MM.1S (cell line): ENCODE measurements around the gene CREB3L2.

Source experiments
- DNase-seq: peaks from one replicate; pipeline ENCODE4 v3.0.0-alpha.2; 2015
- H2AFZ ChIP-seq: fragments of 300-600 bp; sonication (generic); 2 replicates; pipeline ENCODE4 v1.6.0; 2016; ENCODE audit warnings: antibody characterized with exemption, low read length
- H3F3A ChIP-seq: fragments of 300-600 bp; sonication (generic); 2 replicates; pipeline ENCODE4 v1.6.1; 2016; ENCODE audit warnings: mild to moderate bottlenecking, antibody characterized with exemption, low read length, moderate library complexity, mixed read lengths; ENCODE audit not compliant: insufficient read depth
- H3K27ac ChIP-seq: fragments of 300-600 bp; sonication (generic); 2 replicates; pipeline ENCODE4 v1.5.1; 2016; ENCODE audit warnings: mild to moderate bottlenecking, low read length
- H3K27me3 ChIP-seq: fragments of 300-600 bp; sonication (generic); replicated peaks from 2 replicates; pipeline ENCODE4 v1.6.0; 2016; ENCODE audit warnings: low read length; ENCODE audit not compliant: insufficient read depth
- H3K36me3 ChIP-seq: fragments of 300-600 bp; sonication (generic); replicated peaks from 2 replicates; pipeline ENCODE4 v1.6.1; 2016; ENCODE audit warnings: mild to moderate bottlenecking, low read length, mixed read lengths; ENCODE audit not compliant: insufficient read depth
- H3K4me1 ChIP-seq: fragments of 300-600 bp; sonication (generic); 2 replicates; pipeline ENCODE4 v1.6.1; 2016; ENCODE audit warnings: low read length, mixed read lengths
- H3K4me2 ChIP-seq: fragments of 300-600 bp; sonication (generic); 2 replicates; pipeline ENCODE4 v1.6.0; 2016; ENCODE audit warnings: low read depth, low read length
- H3K4me3 ChIP-seq: fragments of 300-600 bp; sonication (generic); 2 replicates; pipeline ENCODE4 v1.5.1; 2016; ENCODE audit warnings: low read length, mixed read lengths
- H3K79me2 ChIP-seq: fragments of 300-600 bp; sonication (generic); 2 replicates; pipeline ENCODE4 v1.6.1; 2016; ENCODE audit warnings: mixed run types, low read length, mixed read lengths
- H3K9ac ChIP-seq: fragments of 300-600 bp; sonication (generic); 2 replicates; pipeline ENCODE4 v1.6.1; 2016; ENCODE audit warnings: low read length, mixed read lengths
- H3K9me2 ChIP-seq: fragments of 300-600 bp; sonication (generic); replicated peaks from 2 replicates; pipeline ENCODE4 v1.6.1; 2016; ENCODE audit warnings: mild to moderate bottlenecking, low read length, mixed read lengths; ENCODE audit not compliant: insufficient read depth
- H3K9me3 ChIP-seq: fragments of 300-600 bp; sonication (generic); replicated peaks from 2 replicates; pipeline ENCODE4 v1.6.1; 2016; ENCODE audit warnings: mild to moderate bottlenecking, low read length, mixed read lengths; ENCODE audit not compliant: insufficient read depth
- H4K20me1 ChIP-seq: fragments of 300-600 bp; sonication (generic); 2 replicates; pipeline ENCODE4 v1.6.1; 2016; ENCODE audit warnings: mild to moderate bottlenecking, low read length, moderate library complexity, mixed read lengths; ENCODE audit not compliant: insufficient read depth
- EZH2 ChIP-seq: fragments of 300-600 bp; sonication (generic); optimal IDR thresholded peaks from 2 replicates; pipeline ENCODE3; 2017; ENCODE audit warnings: low read depth, mild to moderate bottlenecking, antibody characterized with exemption, low read length, mixed read lengths
- EZH2phosphoT487 ChIP-seq: fragments of 300-600 bp; sonication (generic); IDR thresholded peaks from 2 replicates; pipeline ENCODE4 v1.6.1; 2018; ENCODE audit warnings: antibody characterized with exemption, low read length
- TF ChIP-seq, protein P1 (sequence below): fragments of 300-600 bp; sonication (generic); IDR thresholded peaks from 2 replicates; pipeline ENCODE4 v1.5.1; 2016; ENCODE audit warnings: antibody characterized with exemption, low read length, mixed read lengths

The CREB3L2 gene

DNA sequence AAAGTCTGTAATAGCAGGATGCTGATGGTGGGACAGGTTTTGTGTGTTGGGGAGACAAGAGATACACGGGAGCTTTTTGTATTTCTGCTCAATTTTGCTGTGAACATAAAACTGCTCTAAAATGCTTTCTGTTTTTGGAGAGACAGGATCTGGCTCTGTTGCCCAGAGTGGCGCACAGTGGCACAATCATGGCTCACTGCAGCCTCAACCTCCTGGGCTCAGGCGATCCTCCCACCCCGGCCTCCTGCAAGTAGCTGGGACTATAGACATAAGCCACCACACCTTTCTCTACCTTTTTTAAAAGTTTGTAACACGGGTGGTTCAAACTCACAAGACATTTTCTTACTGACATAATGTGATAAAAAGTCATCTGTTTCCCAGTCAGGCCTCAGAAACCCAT lies 14.3 kb downstream of the CREB3L2 start:
- Histone ChIP-seq H3K27me3 (no peaks in the 10 kb centered on the region), H3K4me1 (peaks cover 91% of the 10 kb centered on the region), H3K36me3 (peaks cover 17% of the 10 kb centered on the region), H3K79me2 (peaks cover 100% of the 10 kb centered on the region), H4K20me1 (no peaks in the 10 kb centered on the region), H3K9me2 (no peaks in the 10 kb centered on the region), H3F3A (peaks cover 56% of the 10 kb centered on the region), H3K4me3 (no peak overlapping the region), H2AFZ (no peak overlapping the region), H3K4me2 (peak overlapping the region; percentile 53), H3K9me3 (no peaks in the 10 kb centered on the region), H3K9ac (peak overlapping the region; percentile 2; the same call in 1 of the 2 replicates), H3K27ac (peak overlapping the region; percentile 80; the same call in 1 of the 2 replicates)
- TF ChIP-seq EZH2phosphoT487 = no peak
- no peak for TF ChIP-seq EZH2
- TF ChIP-seq, protein P1, sequence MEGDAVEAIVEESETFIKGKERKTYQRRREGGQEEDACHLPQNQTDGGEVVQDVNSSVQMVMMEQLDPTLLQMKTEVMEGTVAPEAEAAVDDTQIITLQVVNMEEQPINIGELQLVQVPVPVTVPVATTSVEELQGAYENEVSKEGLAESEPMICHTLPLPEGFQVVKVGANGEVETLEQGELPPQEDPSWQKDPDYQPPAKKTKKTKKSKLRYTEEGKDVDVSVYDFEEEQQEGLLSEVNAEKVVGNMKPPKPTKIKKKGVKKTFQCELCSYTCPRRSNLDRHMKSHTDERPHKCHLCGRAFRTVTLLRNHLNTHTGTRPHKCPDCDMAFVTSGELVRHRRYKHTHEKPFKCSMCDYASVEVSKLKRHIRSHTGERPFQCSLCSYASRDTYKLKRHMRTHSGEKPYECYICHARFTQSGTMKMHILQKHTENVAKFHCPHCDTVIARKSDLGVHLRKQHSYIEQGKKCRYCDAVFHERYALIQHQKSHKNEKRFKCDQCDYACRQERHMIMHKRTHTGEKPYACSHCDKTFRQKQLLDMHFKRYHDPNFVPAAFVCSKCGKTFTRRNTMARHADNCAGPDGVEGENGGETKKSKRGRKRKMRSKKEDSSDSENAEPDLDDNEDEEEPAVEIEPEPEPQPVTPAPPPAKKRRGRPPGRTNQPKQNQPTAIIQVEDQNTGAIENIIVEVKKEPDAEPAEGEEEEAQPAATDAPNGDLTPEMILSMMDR = no peak
- no peak for DNase-seq

DNA sequence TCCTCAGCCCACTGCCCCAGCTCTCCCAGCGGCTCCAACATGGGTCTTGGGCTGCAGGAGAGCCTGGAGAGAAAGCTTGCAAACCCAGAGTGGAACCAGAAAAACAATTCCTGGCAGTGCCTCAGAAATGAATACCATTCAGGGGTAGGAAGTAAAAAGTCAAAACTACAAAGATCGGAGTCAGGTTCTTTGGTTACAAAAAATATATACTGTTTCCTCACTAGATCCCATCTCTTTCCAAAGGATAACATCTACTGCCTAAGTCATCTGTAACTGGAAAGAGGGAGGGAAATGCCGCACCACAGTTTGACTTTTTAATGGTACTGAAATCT lies 14.9 kb downstream of the CREB3L2 start:
- TF ChIP-seq EZH2 (no peak), EZH2phosphoT487 (no peak)
- TF ChIP-seq, protein P1 = no peak
- peaks cover 92% of the 10 kb centered on the region for H3K4me1 ChIP-seq

DNA sequence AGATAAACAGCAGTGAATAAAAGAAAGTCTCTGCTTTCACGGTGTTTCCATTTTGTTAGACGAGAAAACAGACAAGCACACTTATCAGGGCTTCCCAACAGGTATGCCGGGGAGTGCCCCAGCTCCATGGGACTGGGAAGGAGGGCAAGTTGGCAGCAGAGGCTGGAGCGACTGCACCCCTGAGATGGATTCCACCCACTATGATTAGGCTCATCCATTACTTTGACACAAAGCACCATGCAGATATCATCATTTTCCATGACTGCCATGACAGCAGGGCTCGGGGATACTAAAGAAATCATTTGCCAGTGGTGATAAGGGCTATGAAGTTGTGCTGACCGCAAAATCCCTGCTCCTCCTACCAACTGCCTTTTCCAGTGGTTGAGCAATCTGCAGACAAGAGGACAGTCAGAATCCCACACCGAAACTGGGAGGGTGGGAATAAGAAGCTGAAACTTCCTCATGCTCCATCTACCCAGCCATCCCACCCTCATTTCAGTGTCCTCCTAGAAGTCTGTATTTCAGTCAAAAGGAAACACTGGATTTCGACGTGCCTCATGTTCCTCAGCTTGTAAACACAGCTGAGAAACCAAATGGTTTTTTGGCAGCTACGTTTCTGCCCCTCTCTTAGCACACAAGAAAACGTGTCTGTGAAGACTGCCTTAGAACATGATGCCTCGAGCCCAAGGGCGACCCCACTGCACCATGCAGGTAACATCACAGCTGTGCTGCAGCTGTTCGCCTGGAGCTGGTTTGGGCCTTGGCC lies 15.5 kb downstream of the CREB3L2 start:
- Histone ChIP-seq H3K4me2 (peak overlapping the region; percentile 53), H4K20me1 (no peaks in the 10 kb centered on the region), H3K36me3 (peaks cover 10% of the 10 kb centered on the region), H3F3A (peaks cover 67% of the 10 kb centered on the region), H3K79me2 (peaks cover 97% of the 10 kb centered on the region), H3K27me3 (no peaks in the 10 kb centered on the region), H2AFZ (no peak overlapping the region), H3K4me3 (peak overlapping the region; percentile 22; the same call in 1 of the 2 replicates), H3K27ac (peak overlapping the region; percentile 80), H3K9ac (peak overlapping the region; percentile 20), H3K9me2 (no peaks in the 10 kb centered on the region), H3K4me1 (peaks cover 94% of the 10 kb centered on the region), H3K9me3 (no peaks in the 10 kb centered on the region)
- TF ChIP-seq EZH2 = no peak
- no peak for TF ChIP-seq EZH2phosphoT487
- TF ChIP-seq, protein P1 = no peak
- no peak for DNase-seq

More for the DNA sequence above, 14.9 kb downstream of the CREB3L2 start:
- H3K9ac ChIP-seq = peak overlapping the region; percentile 20; the same call in 1 of the 2 replicates
- H3F3A ChIP-seq = peaks cover 61% of the 10 kb centered on the region
- no peaks in the 10 kb centered on the region for H3K27me3 ChIP-seq
- H3K4me2 ChIP-seq = peak overlapping the region; percentile 53
- no peak for DNase-seq
- no peaks in the 10 kb centered on the region for H3K9me3 ChIP-seq
- no peak overlapping the region for H3K4me3 ChIP-seq
- H2AFZ ChIP-seq = no peak overlapping the region
- no peaks in the 10 kb centered on the region for H4K20me1 ChIP-seq
- peaks cover 11% of the 10 kb centered on the region for H3K36me3 ChIP-seq
- H3K79me2 ChIP-seq = peaks cover 100% of the 10 kb centered on the region
- H3K9me2 ChIP-seq = no peaks in the 10 kb centered on the region
- H3K27ac ChIP-seq = peak overlapping the region; percentile 80; the same call in 1 of the 2 replicates
